C4-2B (cell line): ENCODE measurements around the gene CDH19.

Experiments used
- H3K27ac ChIP-seq: fragments of 450-650 bp; 2 replicates; pipeline ENCODE4 v1.5.1; 2017
- ZFX ChIP-seq: fragments of 450-650 bp; IDR thresholded peaks from 2 replicates; pipeline ENCODE4 v1.6.1; 2017
- TF ChIP-seq, protein P1 (sequence below): fragments of 450-650 bp; conservative IDR thresholded peaks from 2 replicates; pipeline ENCODE4 v1.5.1; 2017; ENCODE audit warnings: mild to moderate bottlenecking

Gene CDH19, protein sequence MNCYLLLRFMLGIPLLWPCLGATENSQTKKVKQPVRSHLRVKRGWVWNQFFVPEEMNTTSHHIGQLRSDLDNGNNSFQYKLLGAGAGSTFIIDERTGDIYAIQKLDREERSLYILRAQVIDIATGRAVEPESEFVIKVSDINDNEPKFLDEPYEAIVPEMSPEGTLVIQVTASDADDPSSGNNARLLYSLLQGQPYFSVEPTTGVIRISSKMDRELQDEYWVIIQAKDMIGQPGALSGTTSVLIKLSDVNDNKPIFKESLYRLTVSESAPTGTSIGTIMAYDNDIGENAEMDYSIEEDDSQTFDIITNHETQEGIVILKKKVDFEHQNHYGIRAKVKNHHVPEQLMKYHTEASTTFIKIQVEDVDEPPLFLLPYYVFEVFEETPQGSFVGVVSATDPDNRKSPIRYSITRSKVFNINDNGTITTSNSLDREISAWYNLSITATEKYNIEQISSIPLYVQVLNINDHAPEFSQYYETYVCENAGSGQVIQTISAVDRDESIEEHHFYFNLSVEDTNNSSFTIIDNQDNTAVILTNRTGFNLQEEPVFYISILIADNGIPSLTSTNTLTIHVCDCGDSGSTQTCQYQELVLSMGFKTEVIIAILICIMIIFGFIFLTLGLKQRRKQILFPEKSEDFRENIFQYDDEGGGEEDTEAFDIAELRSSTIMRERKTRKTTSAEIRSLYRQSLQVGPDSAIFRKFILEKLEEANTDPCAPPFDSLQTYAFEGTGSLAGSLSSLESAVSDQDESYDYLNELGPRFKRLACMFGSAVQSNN

DNA sequence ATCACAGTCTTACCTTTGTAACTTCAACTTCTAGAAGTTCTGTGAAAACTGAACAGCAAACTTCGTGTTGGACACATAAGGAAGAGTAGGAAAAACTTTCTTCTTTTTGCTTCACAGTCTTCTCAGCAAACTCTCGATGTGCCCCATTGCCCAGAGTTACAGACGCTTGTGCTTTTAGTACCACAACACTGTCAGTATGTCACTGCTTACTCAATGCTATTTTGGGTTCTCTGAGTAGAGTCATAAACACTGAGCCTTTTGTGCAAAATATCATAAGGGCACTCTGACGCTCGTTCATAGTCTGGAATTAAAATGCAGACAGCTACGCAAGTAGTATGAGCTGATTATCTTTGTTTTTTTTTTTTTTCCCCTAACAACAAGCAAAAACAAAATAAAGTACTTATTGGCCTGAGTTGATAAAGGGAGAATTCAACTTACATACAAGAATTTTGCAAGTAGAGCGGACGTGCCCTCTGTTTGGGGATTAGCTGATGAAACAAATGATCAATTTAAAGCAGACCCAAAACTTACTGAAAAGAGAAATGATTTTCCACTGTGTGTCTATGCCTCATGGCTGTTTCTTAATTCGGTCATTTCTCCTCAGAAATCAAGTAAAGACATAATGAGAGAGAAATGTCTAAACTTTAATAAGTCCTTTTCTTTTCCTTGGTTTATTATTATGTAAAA, at the start of gene CDH19:
Gene CDH19, minus strand, starts transcription at position 150 of the 687 bp plus-strand sequence. CDS start 31,886 bp downstream, outside the sequence.
- no peak for TF ChIP-seq ZFX
- TF ChIP-seq, protein P1, sequence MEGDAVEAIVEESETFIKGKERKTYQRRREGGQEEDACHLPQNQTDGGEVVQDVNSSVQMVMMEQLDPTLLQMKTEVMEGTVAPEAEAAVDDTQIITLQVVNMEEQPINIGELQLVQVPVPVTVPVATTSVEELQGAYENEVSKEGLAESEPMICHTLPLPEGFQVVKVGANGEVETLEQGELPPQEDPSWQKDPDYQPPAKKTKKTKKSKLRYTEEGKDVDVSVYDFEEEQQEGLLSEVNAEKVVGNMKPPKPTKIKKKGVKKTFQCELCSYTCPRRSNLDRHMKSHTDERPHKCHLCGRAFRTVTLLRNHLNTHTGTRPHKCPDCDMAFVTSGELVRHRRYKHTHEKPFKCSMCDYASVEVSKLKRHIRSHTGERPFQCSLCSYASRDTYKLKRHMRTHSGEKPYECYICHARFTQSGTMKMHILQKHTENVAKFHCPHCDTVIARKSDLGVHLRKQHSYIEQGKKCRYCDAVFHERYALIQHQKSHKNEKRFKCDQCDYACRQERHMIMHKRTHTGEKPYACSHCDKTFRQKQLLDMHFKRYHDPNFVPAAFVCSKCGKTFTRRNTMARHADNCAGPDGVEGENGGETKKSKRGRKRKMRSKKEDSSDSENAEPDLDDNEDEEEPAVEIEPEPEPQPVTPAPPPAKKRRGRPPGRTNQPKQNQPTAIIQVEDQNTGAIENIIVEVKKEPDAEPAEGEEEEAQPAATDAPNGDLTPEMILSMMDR: no peak
- H3K27ac ChIP-seq: no peak within 1 kb of the TSS

DNA sequence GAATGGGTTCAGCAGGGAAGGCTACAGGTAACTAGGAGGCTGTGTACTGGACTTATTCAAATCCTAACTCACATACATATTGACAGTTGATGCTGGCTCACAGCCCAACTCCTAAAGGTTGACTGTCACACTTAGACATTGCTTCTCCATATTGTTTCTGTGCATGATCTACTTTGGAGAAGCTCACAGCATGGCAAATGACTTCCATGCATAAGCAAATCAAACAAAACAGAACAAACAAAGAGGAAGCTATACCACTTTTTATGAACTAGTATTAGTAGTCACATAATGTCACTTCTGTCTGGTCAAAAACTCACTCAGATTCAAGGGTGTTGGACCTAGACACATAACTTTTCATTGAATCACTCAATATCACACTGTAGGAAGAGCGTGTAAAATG, 43.8 kb upstream of the CDH19 start:
- no peak overlapping the region for H3K27ac ChIP-seq
- TF ChIP-seq ZFX: no peak
- TF ChIP-seq, protein P1: no peak

DNA sequence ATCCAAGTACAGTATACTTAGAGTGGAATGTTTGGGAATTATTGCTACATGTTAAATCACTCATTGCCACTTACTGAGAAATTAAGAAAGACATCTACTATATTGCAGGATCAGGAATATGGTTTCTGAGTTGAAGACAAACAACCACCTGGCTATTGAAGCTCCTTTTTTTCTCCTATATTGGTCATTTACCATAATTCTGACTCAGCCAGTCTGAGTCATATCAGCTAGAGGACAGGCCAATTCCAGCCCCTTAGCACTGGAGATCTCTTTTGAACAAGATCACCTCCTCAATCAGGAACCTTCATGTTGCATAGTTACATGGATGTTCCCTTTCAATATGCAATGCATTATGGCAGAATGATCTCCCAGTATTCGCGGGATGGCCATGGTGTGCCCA, 42.7 kb upstream of the CDH19 start:
- no peak overlapping the region for H3K27ac ChIP-seq
- no peak for TF ChIP-seq ZFX
- TF ChIP-seq, protein P1: no peak

DNA sequence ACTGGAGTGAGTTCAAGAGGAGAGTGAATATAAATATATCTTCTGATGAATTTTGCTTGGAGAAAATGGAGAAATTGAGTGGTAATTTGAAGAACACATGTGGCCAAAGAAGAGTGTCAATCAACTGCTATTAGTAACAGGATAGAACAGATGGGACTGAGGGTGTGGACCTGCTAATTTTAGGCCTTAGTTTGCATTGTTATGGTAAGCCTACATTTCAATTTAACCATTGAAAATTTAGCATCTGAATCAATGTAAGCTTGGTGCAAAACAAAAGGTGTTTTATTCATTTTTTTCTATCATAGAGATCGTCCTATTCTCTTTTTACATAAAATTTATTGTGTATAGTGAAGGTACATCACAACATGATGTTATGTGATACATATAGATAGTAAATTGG, 42.1 kb upstream of the CDH19 start:
- H3K27ac ChIP-seq: no peak overlapping the region
- TF ChIP-seq ZFX: no peak
- TF ChIP-seq, protein P1: no peak

DNA sequence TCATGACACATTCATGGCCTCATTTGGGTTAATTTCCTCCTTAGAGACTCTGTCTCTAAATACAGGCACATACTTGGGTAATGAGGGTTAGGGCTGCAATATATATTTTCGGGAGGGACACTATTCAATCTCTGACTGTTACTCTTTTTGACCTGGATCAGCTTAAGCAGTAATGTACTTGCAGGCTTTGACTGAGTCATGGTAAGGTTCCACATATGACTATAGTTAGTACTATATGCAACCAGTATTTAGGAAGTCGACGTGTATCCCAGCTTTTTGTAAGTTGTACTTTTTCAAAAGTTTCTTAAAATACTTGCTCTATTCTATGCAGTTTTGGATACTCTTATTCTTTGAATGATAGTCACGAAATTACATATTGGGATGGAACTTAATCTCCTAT, 37.2 kb upstream of the CDH19 start:
- H3K27ac ChIP-seq: no peak overlapping the region
- TF ChIP-seq, protein P1: no peak
- no peak for TF ChIP-seq ZFX

DNA sequence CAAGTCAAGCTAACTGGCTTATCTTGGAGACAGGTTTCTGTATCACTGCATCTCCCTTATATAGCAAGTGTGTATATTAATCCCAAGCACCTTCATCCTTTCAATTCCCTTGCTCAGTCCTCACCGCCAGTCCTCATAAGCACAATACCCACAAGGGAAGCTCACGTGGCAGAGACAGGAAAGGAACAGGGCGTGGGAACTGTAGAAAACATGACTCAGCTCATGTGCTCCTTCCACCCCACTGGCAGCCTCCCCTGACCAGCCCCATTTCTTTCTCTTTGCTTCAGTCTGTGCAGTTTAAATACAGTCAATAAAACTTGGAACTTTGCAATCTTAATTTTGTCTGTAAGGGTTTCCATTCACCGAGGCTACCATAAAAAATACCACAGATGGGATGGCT, 36.5 kb upstream of the CDH19 start:
- no peak overlapping the region for H3K27ac ChIP-seq
- TF ChIP-seq, protein P1: no peak
- no peak for TF ChIP-seq ZFX
